GM12864 (cell line): ENCODE data around the gene SEMA3B.
"Not testable (repeated sequence)": the region's sequence is repeated elsewhere in the genome, so short reads cannot be mapped to it uniquely, and the experiment has no call there.

Experiments used
- DNase-seq: peaks from one replicate; pipeline ENCODE4 v3.0.0-alpha.2; 2011; ENCODE audit warnings: low read depth
- H3K4me3 ChIP-seq: 2 replicates; pipeline ENCODE4 v1.5.1; 2011; ENCODE audit warnings: mild to moderate bottlenecking, low read depth, low read length, control low read depth
- TF ChIP-seq, protein P1 (sequence below): IDR thresholded peaks from 2 replicates; pipeline ENCODE4 v1.5.1; 2011; ENCODE audit warnings: low read depth, mild to moderate bottlenecking, moderate library complexity, low read length, control low read depth, inconsistent platforms; ENCODE audit errors: missing control alignments

SEMA3B gene

DNA sequence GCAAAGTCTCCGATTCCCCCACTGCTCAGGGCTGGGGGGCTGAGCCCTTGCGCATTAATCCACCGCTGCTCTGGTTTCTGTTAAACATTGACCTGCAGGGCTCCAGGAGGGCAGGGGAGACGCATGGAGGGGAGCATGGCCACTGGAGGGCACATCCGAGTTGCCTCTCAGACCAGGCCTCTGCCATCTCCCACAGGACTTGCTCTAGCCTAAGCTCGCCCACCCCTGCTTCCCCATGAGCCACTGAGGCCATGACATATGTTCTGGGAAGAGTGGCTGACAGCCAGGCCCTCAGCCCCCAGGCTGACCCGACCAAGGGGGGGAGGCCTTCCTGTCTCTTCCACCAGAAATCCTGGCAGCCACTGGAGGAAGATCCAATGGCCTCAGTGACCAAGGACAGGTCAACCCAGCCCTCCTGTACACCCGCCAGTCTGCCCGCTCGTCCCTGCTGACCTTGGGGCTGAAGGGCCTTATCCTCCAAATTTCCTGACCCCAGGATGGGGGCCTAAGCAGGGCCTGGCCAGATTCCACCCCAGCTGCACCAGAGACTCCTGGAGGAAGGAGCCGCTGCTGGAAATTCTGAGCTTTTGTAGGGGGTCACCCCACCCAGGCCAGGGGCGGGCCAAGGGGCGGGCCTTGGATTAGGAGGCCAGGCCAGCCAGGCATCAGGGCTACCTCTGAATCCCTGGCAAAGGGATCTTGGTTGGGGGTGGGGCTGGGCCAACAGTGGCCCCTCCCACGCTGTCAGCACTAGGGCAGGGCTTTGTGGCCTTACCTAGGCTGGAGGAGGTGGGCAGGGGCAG is 34.3 kb downstream of the SEMA3B start, which contains the start of gene HYAL1:
HYAL1 (minus strand) TSS at position 562 of the 803 bp plus-strand sequence. CDS start 618 bp downstream, outside the sequence.
- H3K4me3 ChIP-seq, result no peak within 1 kb of the TSS

DNA sequence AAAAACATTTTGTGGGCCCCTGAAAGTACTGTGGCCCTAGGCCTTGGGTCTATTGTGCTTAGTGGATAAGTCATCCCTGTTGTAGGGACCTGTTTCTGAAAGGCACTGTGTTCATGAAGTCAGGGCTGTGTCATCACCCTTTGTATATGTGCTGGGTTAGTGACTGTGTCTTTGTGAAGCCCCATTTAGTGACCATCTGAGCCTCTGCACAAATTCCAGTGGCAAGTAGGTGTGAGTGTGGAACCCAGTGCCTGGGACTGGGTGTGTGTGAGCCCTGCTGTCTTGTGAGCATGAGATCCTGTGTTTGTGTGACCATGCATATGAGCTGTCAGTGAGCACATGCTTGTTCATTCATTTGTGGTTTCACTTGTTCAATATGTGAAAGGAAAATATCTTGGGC is 35.7 kb downstream of the SEMA3B start:
- TF ChIP-seq, protein P1, sequence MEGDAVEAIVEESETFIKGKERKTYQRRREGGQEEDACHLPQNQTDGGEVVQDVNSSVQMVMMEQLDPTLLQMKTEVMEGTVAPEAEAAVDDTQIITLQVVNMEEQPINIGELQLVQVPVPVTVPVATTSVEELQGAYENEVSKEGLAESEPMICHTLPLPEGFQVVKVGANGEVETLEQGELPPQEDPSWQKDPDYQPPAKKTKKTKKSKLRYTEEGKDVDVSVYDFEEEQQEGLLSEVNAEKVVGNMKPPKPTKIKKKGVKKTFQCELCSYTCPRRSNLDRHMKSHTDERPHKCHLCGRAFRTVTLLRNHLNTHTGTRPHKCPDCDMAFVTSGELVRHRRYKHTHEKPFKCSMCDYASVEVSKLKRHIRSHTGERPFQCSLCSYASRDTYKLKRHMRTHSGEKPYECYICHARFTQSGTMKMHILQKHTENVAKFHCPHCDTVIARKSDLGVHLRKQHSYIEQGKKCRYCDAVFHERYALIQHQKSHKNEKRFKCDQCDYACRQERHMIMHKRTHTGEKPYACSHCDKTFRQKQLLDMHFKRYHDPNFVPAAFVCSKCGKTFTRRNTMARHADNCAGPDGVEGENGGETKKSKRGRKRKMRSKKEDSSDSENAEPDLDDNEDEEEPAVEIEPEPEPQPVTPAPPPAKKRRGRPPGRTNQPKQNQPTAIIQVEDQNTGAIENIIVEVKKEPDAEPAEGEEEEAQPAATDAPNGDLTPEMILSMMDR, result no peak
- H3K4me3 ChIP-seq, result no peak overlapping the region
- DNase-seq, result no peak

More for the DNA sequence above, 34.3 kb downstream of the SEMA3B start, which contains the start of gene HYAL1:
- DNase-seq, result no peak
- TF ChIP-seq, protein P1, result no peak

DNA sequence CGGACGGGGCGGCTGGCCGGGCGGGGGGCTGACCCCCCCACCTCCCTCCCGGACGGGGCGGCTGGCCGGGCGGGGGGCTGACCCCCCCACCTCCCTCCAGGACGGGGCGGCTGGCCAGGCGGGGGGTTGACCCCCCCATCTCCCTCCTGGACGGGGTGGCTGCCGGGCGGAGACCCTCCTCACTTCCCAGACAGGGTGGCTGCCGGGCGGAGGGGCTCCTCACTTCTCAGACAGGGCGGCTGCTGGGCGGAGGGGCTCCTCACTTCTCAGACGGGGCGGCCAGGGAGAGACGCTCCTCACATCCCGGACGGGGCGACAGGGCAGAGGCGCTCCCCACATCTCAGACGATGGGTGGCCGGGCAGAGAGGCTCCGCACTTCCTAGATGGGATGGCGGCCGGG is 43.1 kb downstream of the SEMA3B start:
- DNase-seq, result not testable (repeated sequence)

DNA sequence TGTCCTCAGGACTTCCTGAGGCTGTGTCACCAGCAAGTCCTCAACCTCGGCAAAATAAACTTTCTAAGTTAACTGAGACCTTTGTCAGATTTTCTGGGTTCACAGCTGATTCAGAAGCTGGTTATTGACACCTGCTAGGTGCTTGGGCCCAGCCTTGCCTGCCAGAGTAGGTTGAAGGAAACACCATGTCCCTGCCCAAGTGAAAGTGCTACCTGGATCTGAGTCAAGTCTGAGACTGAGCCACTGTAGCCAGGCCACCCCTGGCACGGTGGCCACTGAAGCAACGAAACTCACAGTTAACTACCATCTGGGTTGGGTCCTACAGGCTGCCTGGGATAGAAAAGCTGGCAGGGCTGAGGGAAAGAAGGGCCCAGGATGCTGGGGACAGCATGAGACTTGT is 45.4 kb downstream of the SEMA3B start:
- TF ChIP-seq, protein P1, result no peak
- DNase-seq, result no peak
- H3K4me3 ChIP-seq, result no peak overlapping the region

More for the DNA sequence above, 43.1 kb downstream of the SEMA3B start:
- H3K4me3 ChIP-seq, result not testable (repeated sequence)

DNA sequence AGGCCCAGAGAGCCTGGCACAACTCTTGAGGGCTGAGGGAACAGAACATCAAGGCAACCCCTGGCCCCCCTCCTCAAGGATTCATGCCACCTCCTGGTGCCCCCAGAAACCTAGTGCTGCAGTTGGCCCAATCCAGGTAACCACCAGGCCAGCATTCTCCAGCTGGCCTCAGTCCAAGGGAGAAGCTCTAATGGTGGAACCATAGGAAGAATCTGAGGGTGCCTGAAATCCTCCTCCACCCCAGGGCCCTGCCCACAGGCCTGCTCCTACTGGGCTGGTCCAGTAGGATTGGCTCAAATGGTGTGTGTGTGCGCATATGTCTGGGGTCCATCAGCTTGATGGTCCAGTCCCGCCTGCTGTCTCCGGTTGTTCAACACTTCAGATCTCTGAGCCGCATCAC is 45.9 kb downstream of the SEMA3B start:
- H3K4me3 ChIP-seq, result no peak overlapping the region

DNA sequence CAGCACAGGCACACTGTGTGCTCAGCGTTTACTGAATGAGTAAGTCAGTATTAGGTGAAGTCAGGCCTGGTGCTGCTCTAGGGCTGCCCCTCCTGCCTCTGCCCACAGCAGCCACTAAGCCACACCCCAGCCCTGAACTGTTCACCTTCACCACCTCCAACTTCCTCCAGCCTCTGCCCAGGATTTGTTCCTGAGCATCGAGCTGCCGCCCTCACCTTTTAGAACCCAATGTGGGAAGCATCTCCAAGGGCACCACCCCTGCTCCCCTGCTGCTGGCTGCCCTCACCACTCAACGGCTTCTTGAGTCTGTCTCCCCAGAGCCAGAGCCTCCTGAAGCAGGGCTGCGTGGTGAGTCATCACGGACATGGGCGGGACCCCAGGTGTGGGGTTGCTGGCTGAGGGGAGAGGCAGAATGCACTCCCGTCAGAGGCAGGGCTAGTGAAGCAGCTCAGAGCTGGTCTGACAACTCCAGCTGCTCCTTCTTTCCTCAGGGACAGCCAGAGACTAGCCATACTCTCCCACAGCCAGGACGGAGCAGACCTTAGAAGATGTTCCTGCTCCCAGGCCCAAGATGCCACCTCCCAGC is 47.8 kb downstream of the SEMA3B start:
- H3K4me3 ChIP-seq, result no peak overlapping the region
- DNase-seq, result no peak
- TF ChIP-seq, protein P1, result no peak

More for the DNA sequence above, 45.9 kb downstream of the SEMA3B start:
- TF ChIP-seq, protein P1, result no peak
- DNase-seq, result no peak

DNA sequence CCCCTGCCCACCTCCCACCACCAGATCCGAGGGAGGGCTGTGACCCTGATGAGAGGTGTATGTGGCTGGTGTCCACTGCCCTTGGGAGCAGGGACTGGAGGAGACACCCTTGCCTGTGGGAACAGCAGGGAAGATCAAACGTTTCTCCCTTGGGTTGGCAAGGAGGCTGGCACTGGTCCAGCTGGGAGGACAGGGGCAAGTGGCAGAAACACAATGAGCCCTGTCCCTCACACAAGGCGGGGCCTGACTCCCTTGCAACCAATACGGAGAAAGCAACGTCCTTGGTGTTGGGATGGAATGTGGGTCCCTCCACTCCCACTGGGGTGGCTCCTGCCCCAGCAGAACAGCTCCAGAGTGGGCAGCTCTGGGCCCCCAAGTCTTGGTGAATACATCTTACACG is 48.4 kb downstream of the SEMA3B start:
- H3K4me3 ChIP-seq, result no peak overlapping the region
- TF ChIP-seq, protein P1, result no peak
- no peak for DNase-seq
